ENCODE results near the gene PGPEP1.

GRCh38 chr19:18322759-18323460, 17.5 kb upstream of the PGPEP1 start, which contains the start of gene LSM4:
- peak; percentile 46; the same call in 1 of the 2 replicates for TF ChIP-seq CTCF (IDR thresholded peaks at IDR 0.05; ENCODE audit: low read length)
- no peak for TF ChIP-seq EZH2 (IDR thresholded peaks at IDR 0.05; ENCODE audit: borderline replicate concordance, low read length)

Measured in OCI-LY1 (cell line).